HuH-7.5 (cell line): ENCODE data around the gene PDE6H.

Experiments
- DNase-seq: peaks from one replicate; pipeline ENCODE4 v3.0.0; 2011; ENCODE audit warnings: low spot score

PDE6H gene

GRCh38 chr12:14975457-14975856 lies 2.6 kb downstream of the PDE6H start:
- DNase-seq = no peak

- DNase-seq = no peak
Observed at GRCh38 chr12:14976658-14977057, 3.8 kb downstream of the PDE6H start.

GRCh38 chr12:14979468-14979867 lies 6.6 kb downstream of the PDE6H start:
- no peak for DNase-seq

- no peak for DNase-seq
Observed at GRCh38 chr12:14981049-14981448, 8.2 kb downstream of the PDE6H start.

GRCh38 chr12:14982562-14982961 lies 9.7 kb downstream of the PDE6H start:
- no peak for DNase-seq

GRCh38 chr12:14982991-14983390 lies 10.1 kb downstream of the PDE6H start:
- no peak for DNase-seq

GRCh38 chr12:14984036-14984435 lies 11.2 kb downstream of the PDE6H start:
- no peak for DNase-seq

GRCh38 chr12:14984766-14985285 lies 12.0 kb downstream of the PDE6H start:
- DNase-seq = no peak

- no peak for DNase-seq
Observed at GRCh38 chr12:14986449-14986848, 13.6 kb downstream of the PDE6H start.

GRCh38 chr12:14988035-14988434 lies 15.2 kb downstream of the PDE6H start:
- no peak for DNase-seq

GRCh38 chr12:14989790-14990189 lies 16.9 kb downstream of the PDE6H start:
- no peak for DNase-seq

GRCh38 chr12:14991069-14991468 lies 18.2 kb downstream of the PDE6H start:
- DNase-seq = no peak

GRCh38 chr12:14992673-14993072 lies 19.8 kb downstream of the PDE6H start:
- no peak for DNase-seq

- no peak for DNase-seq
Observed at GRCh38 chr12:14993117-14993516, 20.3 kb downstream of the PDE6H start.

- DNase-seq = no peak
Observed at GRCh38 chr12:14993537-14994266, 20.9 kb downstream of the PDE6H start.

GRCh38 chr12:14994610-14995009 lies 21.8 kb downstream of the PDE6H start:
- DNase-seq = no peak

GRCh38 chr12:14995583-14996425 lies 23.0 kb downstream of the PDE6H start:
- no peak for DNase-seq

GRCh38 chr12:14997998-14998397 lies 25.2 kb downstream of the PDE6H start:
- no peak for DNase-seq

GRCh38 chr12:14999021-14999694 lies 26.3 kb downstream of the PDE6H start:
- no peak for DNase-seq

- no peak for DNase-seq
Observed at GRCh38 chr12:14999695-15000365, 27.0 kb downstream of the PDE6H start.

- DNase-seq = no peak
Observed at GRCh38 chr12:15000575-15000974, 27.7 kb downstream of the PDE6H start.
